HepG2 (cell line): ENCODE measurements around the gene DENND4A. TPM values are rescaled to one million over a fixed set of nuclear protein-coding genes. Genes with fewer than 3 reads are reported as not detected.

Source experiments
- ATAC-seq: fragments of 200-7000 bp; cut with Tn5 transposase; 3 replicates; pipeline ENCODE4 v1.9.1; 2020; ENCODE audit warnings: mild to moderate bottlenecking, moderate library complexity
- BruUV-seq: library from RNA; stranded (reverse); fragments of 400-500 nt; replicated peaks from 2 replicates; lab custom pipeline; 2021; lab: Mats Ljungman, UMichigan
- CTCF ChIA-PET: fragments of 300-600 bp; formaldehyde crosslinking; extraction: SDS; loops from one replicate; lab custom pipeline; 2021; ENCODE audit warnings: low total read pairs, inconsistent platforms, low intra/inter-chr PET ratio; lab: Yijun Ruan, JAX
- POLR2A ChIA-PET: fragments of 350-600 bp; sonication (Branson Sonifier 250); formaldehyde crosslinking; loops from one replicate; lab custom pipeline; 2020; ENCODE audit warnings: antibody characterized with exemption, inconsistent platforms; lab: Yijun Ruan, JAX
- DNase-seq: peaks from one replicate; pipeline ENCODE4 v3.0.0-alpha.2; 2015; ENCODE audit warnings: low spot score
- FAIRE-seq: peaks from 3 replicates; lab custom pipeline; 2011; peaks lifted over from hg19 to GRCh38; lab: Jason Lieb, UNC
- H2AFZ ChIP-seq: one replicate; pipeline ENCODE4 v1.6.1; 2011; ENCODE audit warnings: low read length, inconsistent platforms
- H3K27ac ChIP-seq: fragments of 300-600 bp; 3 replicates; pipeline ENCODE4 v1.8.0; 2011; ENCODE audit warnings: mixed run types, mild to moderate bottlenecking, mixed read lengths, low read length, inconsistent platforms; ENCODE audit not compliant: insufficient read depth; ENCODE audit errors: extremely low read length
- H3K27me3 ChIP-seq, 2 experiments: fragments of 200-600 bp in 1 of 2; 2 replicates in 1 of 2; 3 replicates in 1 of 2; pipeline versions ENCODE4 v1.6.0 to v1.8.0; 2011; ENCODE audit warnings: low read length in 2 of 2, mild to moderate bottlenecking in 2 of 2, moderate library complexity in 2 of 2, inconsistent platforms in 1 of 2; ENCODE audit not compliant: insufficient read depth in 2 of 2, control insufficient read depth in 1 of 2
- H3K36me3 ChIP-seq, 2 experiments: fragments of 200-600 bp in 1 of 2; replicated peaks in 1 of 2; 2 replicates in 1 of 2; 3 replicates in 1 of 2; pipeline versions ENCODE4 v1.5.1 to v1.8.0; 2011; ENCODE audit warnings: low read length in 2 of 2, inconsistent platforms in 1 of 2; ENCODE audit not compliant: insufficient read depth in 2 of 2, control insufficient read depth in 1 of 2
- H3K4me1 ChIP-seq: 2 replicates; pipeline ENCODE4 v1.5.1; 2012; ENCODE audit warnings: low read length, inconsistent platforms; ENCODE audit not compliant: insufficient read depth
- H3K4me2 ChIP-seq: 2 replicates; pipeline ENCODE4 v1.6.0; 2011; ENCODE audit warnings: low read depth, low read length, inconsistent platforms
- H3K4me3 ChIP-seq, 3 experiments: fragments of 200-600 bp in 1 of 3; sonication (generic), shearing (Covaris generic) in 1 of 3; replicated peaks in 1 of 3; 2 replicates each; pipeline ENCODE4 v1.5.1; 2011 to 2016; ENCODE audit warnings: low read length in 3 of 3, inconsistent platforms in 2 of 3, low read depth in 2 of 3, mild to moderate bottlenecking in 2 of 3, control low read depth in 1 of 3, mixed read lengths in 1 of 3; ENCODE audit not compliant: insufficient read depth in 1 of 3
- H3K79me2 ChIP-seq: one replicate; pipeline ENCODE4 v1.6.1; 2011; ENCODE audit warnings: low read length, inconsistent platforms; ENCODE audit not compliant: insufficient read depth
- H3K9ac ChIP-seq: 2 replicates; pipeline ENCODE4 v1.6.0; 2011; ENCODE audit warnings: mild to moderate bottlenecking, low read depth, low read length, inconsistent platforms; ENCODE audit not compliant: insufficient read depth
- H3K9me3 ChIP-seq: 2 replicates; pipeline ENCODE4 v1.5.1; 2012; ENCODE audit warnings: mild to moderate bottlenecking, low read length
- H4K20me1 ChIP-seq: 2 replicates; pipeline ENCODE4 v1.6.0; 2011; ENCODE audit warnings: inconsistent platforms, mild to moderate bottlenecking, low read length, moderate library complexity; ENCODE audit not compliant: insufficient read depth
- CHD2 ChIP-seq: IDR thresholded peaks from 2 replicates; pipeline ENCODE4 v1.6.1; 2011; ENCODE audit warnings: low read depth, low read length, improper control_type of control experiment
- FOSL1 ChIP-seq: sonication (generic); formaldehyde crosslinking; IDR thresholded peaks from 2 replicates; pipeline ENCODE4 v1.9.0; 2021; ENCODE audit warnings: missing genetic modification reagents, borderline replicate concordance
- MEIS1 ChIP-seq: sonication (generic); formaldehyde crosslinking; IDR thresholded peaks from 2 replicates; pipeline ENCODE4 v1.9.0; 2021; ENCODE audit warnings: mild to moderate bottlenecking, missing genetic modification reagents, moderate library complexity, borderline replicate concordance
- PHF8 ChIP-seq: sonication (generic); formaldehyde crosslinking; IDR thresholded peaks from 2 replicates; pipeline ENCODE4 v1.5.0; 2020; ENCODE audit warnings: missing genetic modification reagents
- POLR2A ChIP-seq, 2 experiments: IDR thresholded peaks; 2 replicates each; pipeline ENCODE4 v1.6.1; 2011; ENCODE audit warnings: low read depth in 2 of 2, low read length in 2 of 2, mild to moderate bottlenecking in 1 of 2, moderate library complexity in 1 of 2; ENCODE audit not compliant: insufficient read depth in 1 of 2
- ZBTB7A ChIP-seq: sonication (generic); formaldehyde crosslinking; IDR thresholded peaks from 2 replicates; pipeline ENCODE4 v1.8.0; 2022; ENCODE audit warnings: mild to moderate bottlenecking, missing genetic modification reagents
- ZNF446 ChIP-seq: sonication (generic); formaldehyde crosslinking; IDR thresholded peaks from 2 replicates; pipeline ENCODE4 v1.5.0; 2020; ENCODE audit warnings: mild to moderate bottlenecking, missing genetic modification reagents
- ZNF512B ChIP-seq: sonication (generic); formaldehyde crosslinking; IDR thresholded peaks from 2 replicates; pipeline ENCODE4 v1.5.1; 2020; ENCODE audit warnings: missing genetic modification reagents, mild to moderate bottlenecking, borderline replicate concordance
- WGBS: methylation state at CpG from one replicate; pipeline ENCODE4 v1.1.6; 2017; ENCODE audit warnings: low lambda C conversion rate; 5-methylcytosine and 5-hydroxymethylcytosine counted together
- in situ Hi-C: cut with HindIII; loops from 2 replicates; pipeline ENCODE4 v1.10.0; 2017; ENCODE audit warnings: low pct_unique_long_range_greater_than_20kb; ENCODE audit not compliant: extremely low pct_ligation_motif_present
- intact Hi-C: fragments of 100-400 bp; cut with micrococcal nuclease; formaldehyde crosslinking; loops from one replicate; pipeline ENCODE4 v1.10.0; 2022; ENCODE audit not compliant: unreplicated experiment
- polyA plus RNA-seq, 8 experiments: library from polyadenylated mRNA; depleted of rRNA in 3 of 8; stranded (reverse) in 7 of 8; unstranded in 1 of 8; fragments of >200 nt; fragmentation: Illumina TruSeq in 4 of 8; extraction: Trizol in 4 of 8; gene quantifications; 2 replicates each; pipeline versions ENCODE4 v1.2.1 to v1.2.3, GENCODE V29; 2011 to 2016; ENCODE audit warnings: low read depth in 4 of 8, missing spikeins in 1 of 8, mixed read lengths in 1 of 8; ENCODE audit not compliant: insufficient read depth in 1 of 8
- total RNA-seq, 5 experiments: library from RNA; depleted of rRNA; stranded (reverse); fragments of >200 nt; fragmentation: Illumina TruSeq; extraction: Trizol; gene quantifications; 2 replicates each; pipeline ENCODE4 v1.2.3, GENCODE V29; 2016; ENCODE audit warnings: low read depth in 1 of 5
- TF ChIP-seq, protein P1 (sequence below): sonication (generic); formaldehyde crosslinking; IDR thresholded peaks from 2 replicates; pipeline ENCODE4 v1.5.0; 2020; ENCODE audit warnings: mild to moderate bottlenecking, missing genetic modification reagents, moderate library complexity
- TF ChIP-seq, protein P2 (sequence below): sonication (generic); formaldehyde crosslinking; IDR thresholded peaks from 2 replicates; pipeline ENCODE4 v1.8.0; 2022; ENCODE audit warnings: low read depth, missing genetic modification reagents
- TF ChIP-seq, protein P3 (sequence below): sonication (generic); formaldehyde crosslinking; IDR thresholded peaks from 2 replicates; pipeline ENCODE4 v1.4.0; 2020; ENCODE audit warnings: missing genetic modification reagents

DENND4A gene
- total and polyA plus RNA-seq, 2 of the 13 experiments (the other 11 are each of a cell fraction or from before 2014, with no cell fraction given), result 13.2 to 18.6 TPM

DNA sequence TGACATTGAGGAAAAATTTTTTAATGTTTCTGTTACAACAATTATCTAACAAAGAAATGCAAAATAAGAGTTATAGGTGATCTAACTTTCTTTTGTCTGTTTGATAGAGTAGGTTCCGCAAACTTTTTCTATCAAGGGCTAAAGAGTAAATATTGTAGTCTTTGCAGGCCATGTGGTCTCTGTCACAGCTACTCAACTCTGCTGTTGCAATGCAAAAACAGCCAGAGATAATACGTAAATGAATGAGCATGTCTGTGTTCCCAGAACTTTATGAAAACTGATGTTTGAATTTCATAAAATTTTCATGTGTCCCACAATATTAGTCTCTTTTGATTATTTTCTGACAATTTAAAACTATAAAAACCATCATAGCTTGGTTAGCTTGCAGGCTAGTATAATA, 97.0 kb downstream of the DENND4A start:
- DNase-seq (no peak), ATAC-seq (no peak)
- H3K9me3 ChIP-seq, result no peaks in the 10 kb centered on the region
- POLR2A ChIA-PET, result no interaction called here
- H3K9ac ChIP-seq, result no peak overlapping the region
- intact Hi-C loops (no loop called here), in situ Hi-C loops (no loop called here)
- 93% methylated on average over 2 of the region's 2 CpGs for WGBS
- H3K4me1 ChIP-seq, result no peaks in the 10 kb centered on the region
- no peaks in the 10 kb centered on the region for H3K79me2 ChIP-seq
- H3K4me2 ChIP-seq, result no peak overlapping the region
- no peaks in the 10 kb centered on the region for H3K27me3 ChIP-seq
- no peak overlapping the region for H3K27ac ChIP-seq
- peaks cover 8 to 49% of the 10 kb centered on the region in 2 experiments; a peak in 4 of 5 replicates for H3K36me3 ChIP-seq
- H3K4me3 ChIP-seq, result no peak overlapping the region
- TF ChIP-seq ZNF446 (CRISPR knock-in tag) (no peak), POLR2A (IDR thresholded peaks at IDR 0.05; ENCODE audit: insufficient read depth in 1 of 2, low read depth in 2 of 2, low read length in 2 of 2) (no peak), FOSL1 (CRISPR knock-in tag) (no peak), MEIS1 (CRISPR knock-in tag) (no peak), CHD2 (no peak), ZBTB7A (CRISPR knock-in tag) (no peak), ZNF512B (no peak), PHF8 (no peak)
- TF ChIP-seq, protein P1, sequence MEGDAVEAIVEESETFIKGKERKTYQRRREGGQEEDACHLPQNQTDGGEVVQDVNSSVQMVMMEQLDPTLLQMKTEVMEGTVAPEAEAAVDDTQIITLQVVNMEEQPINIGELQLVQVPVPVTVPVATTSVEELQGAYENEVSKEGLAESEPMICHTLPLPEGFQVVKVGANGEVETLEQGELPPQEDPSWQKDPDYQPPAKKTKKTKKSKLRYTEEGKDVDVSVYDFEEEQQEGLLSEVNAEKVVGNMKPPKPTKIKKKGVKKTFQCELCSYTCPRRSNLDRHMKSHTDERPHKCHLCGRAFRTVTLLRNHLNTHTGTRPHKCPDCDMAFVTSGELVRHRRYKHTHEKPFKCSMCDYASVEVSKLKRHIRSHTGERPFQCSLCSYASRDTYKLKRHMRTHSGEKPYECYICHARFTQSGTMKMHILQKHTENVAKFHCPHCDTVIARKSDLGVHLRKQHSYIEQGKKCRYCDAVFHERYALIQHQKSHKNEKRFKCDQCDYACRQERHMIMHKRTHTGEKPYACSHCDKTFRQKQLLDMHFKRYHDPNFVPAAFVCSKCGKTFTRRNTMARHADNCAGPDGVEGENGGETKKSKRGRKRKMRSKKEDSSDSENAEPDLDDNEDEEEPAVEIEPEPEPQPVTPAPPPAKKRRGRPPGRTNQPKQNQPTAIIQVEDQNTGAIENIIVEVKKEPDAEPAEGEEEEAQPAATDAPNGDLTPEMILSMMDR (CRISPR knock-in tag), result no peak
- TF ChIP-seq, protein P2, sequence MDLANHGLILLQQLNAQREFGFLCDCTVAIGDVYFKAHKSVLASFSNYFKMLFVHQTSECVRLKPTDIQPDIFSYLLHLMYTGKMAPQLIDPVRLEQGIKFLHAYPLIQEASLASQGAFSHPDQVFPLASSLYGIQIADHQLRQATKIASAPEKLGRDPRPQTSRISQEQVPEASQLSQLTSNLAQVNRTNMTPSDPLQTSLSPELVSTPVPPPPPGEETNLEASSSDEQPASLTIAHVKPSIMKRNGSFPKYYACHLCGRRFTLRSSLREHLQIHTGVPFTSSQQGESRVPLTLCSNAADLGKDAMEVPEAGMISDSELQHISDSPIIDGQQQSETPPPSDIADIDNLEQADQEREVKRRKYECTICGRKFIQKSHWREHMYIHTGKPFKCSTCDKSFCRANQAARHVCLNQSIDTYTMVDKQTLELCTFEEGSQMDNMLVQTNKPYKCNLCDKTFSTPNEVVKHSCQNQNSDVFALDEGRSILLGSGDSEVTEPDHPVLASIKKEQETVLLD (CRISPR knock-in tag), result no peak
- TF ChIP-seq, protein P3, sequence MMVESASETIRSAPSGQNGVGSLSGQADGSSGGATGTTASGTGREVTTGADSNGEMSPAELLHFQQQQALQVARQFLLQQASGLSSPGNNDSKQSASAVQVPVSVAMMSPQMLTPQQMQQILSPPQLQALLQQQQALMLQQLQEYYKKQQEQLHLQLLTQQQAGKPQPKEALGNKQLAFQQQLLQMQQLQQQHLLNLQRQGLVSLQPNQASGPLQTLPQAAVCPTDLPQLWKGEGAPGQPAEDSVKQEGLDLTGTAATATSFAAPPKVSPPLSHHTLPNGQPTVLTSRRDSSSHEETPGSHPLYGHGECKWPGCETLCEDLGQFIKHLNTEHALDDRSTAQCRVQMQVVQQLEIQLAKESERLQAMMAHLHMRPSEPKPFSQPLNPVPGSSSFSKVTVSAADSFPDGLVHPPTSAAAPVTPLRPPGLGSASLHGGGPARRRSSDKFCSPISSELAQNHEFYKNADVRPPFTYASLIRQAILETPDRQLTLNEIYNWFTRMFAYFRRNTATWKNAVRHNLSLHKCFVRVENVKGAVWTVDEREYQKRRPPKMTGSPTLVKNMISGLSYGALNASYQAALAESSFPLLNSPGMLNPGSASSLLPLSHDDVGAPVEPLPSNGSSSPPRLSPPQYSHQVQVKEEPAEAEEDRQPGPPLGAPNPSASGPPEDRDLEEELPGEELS (CRISPR knock-in tag), result no peak
- TF ChIP-seq, all 625 proteins: peak for 0
- no TSS peak for BruUV-seq
- FAIRE-seq, result no peak
- Histone ChIP-seq H4K20me1 (no peaks in the 10 kb centered on the region), H2AFZ (no peak overlapping the region)
- CTCF ChIA-PET, result no interaction called here
